Activated CD4-positive, alpha-beta T cell treated with anti-CD3 and anti-CD28 coated beads, Interleukin-2, Interleukin-6, amounts not matched to agents 100 ng/mL and 50 ng/mL, durations not matched to agents 16 hours and 8 hours (primary cell): ENCODE data around the gene LACTBL1.

ENCODE experiments used
- DNase-seq: peaks from one replicate; pipeline ENCODE4 v3.0.0-alpha.2; 2020

LACTBL1 gene

GRCh38 chr1:22941257-22941656 lies 31.4 kb downstream of the LACTBL1 start:
- DNase-seq = no peak

GRCh38 chr1:22936681-22937080 lies 36.0 kb downstream of the LACTBL1 start:
- DNase-seq = no peak

GRCh38 chr1:22935433-22935832 lies 37.2 kb downstream of the LACTBL1 start:
- DNase-seq = no peak

GRCh38 chr1:22932803-22933470 lies 39.7 kb downstream of the LACTBL1 start:
- DNase-seq = no peak

GRCh38 chr1:22930240-22930912 lies 42.3 kb downstream of the LACTBL1 start:
- peak; percentile 46 for DNase-seq

GRCh38 chr1:22925111-22925510 lies 47.6 kb downstream of the LACTBL1 start:
- no peak for DNase-seq

GRCh38 chr1:22922640-22923039 lies 50.0 kb downstream of the LACTBL1 start:
- DNase-seq = no peak

GRCh38 chr1:22921452-22922126 lies 51.1 kb downstream of the LACTBL1 start:
- DNase-seq = no peak

- no peak for DNase-seq
Measured at GRCh38 chr1:22920734-22921451, 51.8 kb downstream of the LACTBL1 start.

GRCh38 chr1:22920026-22920733 lies 52.5 kb downstream of the LACTBL1 start:
- no peak for DNase-seq

GRCh38 chr1:22919341-22920025 lies 53.2 kb downstream of the LACTBL1 start:
- no peak for DNase-seq

GRCh38 chr1:22918644-22919043 lies 54.0 kb downstream of the LACTBL1 start:
- no peak for DNase-seq

- DNase-seq = no peak
Measured at GRCh38 chr1:22917989-22918388, 54.7 kb downstream of the LACTBL1 start.

- no peak for DNase-seq
Measured at GRCh38 chr1:22916471-22916820, 56.2 kb downstream of the LACTBL1 start.

GRCh38 chr1:22915816-22916470 lies 56.7 kb downstream of the LACTBL1 start:
- DNase-seq = no peak

GRCh38 chr1:22915231-22915630 lies 57.4 kb downstream of the LACTBL1 start:
- no peak for DNase-seq

GRCh38 chr1:22914633-22915217 lies 57.9 kb downstream of the LACTBL1 start:
- no peak for DNase-seq

- no peak for DNase-seq
Measured at GRCh38 chr1:22914156-22914555, 58.5 kb downstream of the LACTBL1 start.

- DNase-seq = no peak
Measured at GRCh38 chr1:22913421-22914141, 59.1 kb downstream of the LACTBL1 start.

- DNase-seq = no peak
Measured at GRCh38 chr1:22912311-22912710, 60.4 kb downstream of the LACTBL1 start.
